HCT116 (cell line): ENCODE data around the gene BRAT1. TPM values are rescaled to one million over a fixed set of nuclear protein-coding genes. Genes with fewer than 3 reads are reported as not detected.
A peak's percentile ranks its signal among the peaks of the same experiment; 100 is the strongest.
"Not testable (repeated sequence)": the region's sequence is repeated elsewhere in the genome, so short reads cannot be mapped to it uniquely, and the experiment has no call there.

ENCODE experiments used
- ATAC-seq: fragments of 200-7000 bp; cut with Tn5 transposase; 2 replicates; pipeline ENCODE4 v1.9.1; 2020; ENCODE audit warnings: mild to moderate bottlenecking, moderate library complexity
- BruUV-seq: library from RNA; stranded (reverse); fragments of 400-500 nt; replicated peaks from 2 replicates; lab custom pipeline; 2021; lab: Mats Ljungman, UMichigan
- CTCF ChIA-PET: fragments of 300-600 bp; sonication (Branson Sonifier 250); formaldehyde crosslinking; loops from one replicate; lab custom pipeline; 2021; ENCODE audit warnings: antibody characterized with exemption; lab: Charles Lee
- POLR2A ChIA-PET: fragments of 300-600, 350-600 bp; sonication (Branson Sonifier 250); formaldehyde crosslinking; loops from one replicate; lab custom pipeline; 2021; ENCODE audit warnings: antibody characterized with exemption; lab: Charles Lee
- RAD21 ChIA-PET, 2 experiments: fragments of 300-600 bp; sonication (Branson Sonifier 250); formaldehyde crosslinking; loops; one replicate each; lab custom pipeline; 2023; ENCODE audit warnings: low total read pairs in 2 of 2; ENCODE audit not compliant: uncharacterized antibody in 2 of 2, unreplicated experiment in 2 of 2, low non-redundant PET in 1 of 2; lab: Charles Lee
- DNase-seq: peaks from one replicate; pipeline ENCODE4 v3.0.0-alpha.2; 2010; ENCODE audit warnings: low read depth, low spot score
- H2AFZ ChIP-seq: fragments of 200-600 bp; shearing (Covaris generic), sonication (generic); 2 replicates; pipeline ENCODE4 v1.6.1; 2017; ENCODE audit warnings: low read depth, mixed run types, mixed read lengths, antibody characterized with exemption, low read length; ENCODE audit not compliant: poor library complexity, severe bottlenecking
- H3K27ac ChIP-seq: 2 replicates; pipeline ENCODE4 v1.5.1; 2012; ENCODE audit warnings: low read depth, low read length
- H3K27me3 ChIP-seq: fragments of 200-600 bp; sonication (generic); 2 replicates; pipeline ENCODE4 v1.6.1; 2016; ENCODE audit warnings: mixed run types, low read length, mixed read lengths; ENCODE audit not compliant: insufficient read depth
- H3K36me3 ChIP-seq, 2 experiments: fragments of 200-500 bp in 1 of 2; fragments of 200-600 bp in 1 of 2; sonication (Bioruptor generic) in 1 of 2; sonication (generic) in 1 of 2; 2 replicates each; pipeline versions ENCODE4 v1.5.1 to v1.6.1; 2014 to 2016; ENCODE audit warnings: low read length in 2 of 2, inconsistent platforms in 1 of 2, mixed read lengths in 1 of 2, mixed run types in 1 of 2; ENCODE audit not compliant: insufficient read depth in 2 of 2, control insufficient read depth in 1 of 2
- H3K4me1 ChIP-seq, 2 experiments: fragments of 200-600 bp in 1 of 2; sonication (generic) in 1 of 2; 2 replicates each; pipeline versions ENCODE4 v1.5.1 to v1.6.1; 2012 to 2017; ENCODE audit warnings: low read length in 2 of 2, inconsistent platforms in 1 of 2, mild to moderate bottlenecking in 1 of 2, mixed read lengths in 1 of 2, mixed run types in 1 of 2, moderate library complexity in 1 of 2; ENCODE audit not compliant: insufficient read depth in 2 of 2, control insufficient read depth in 1 of 2
- H3K4me2 ChIP-seq: fragments of 200-600 bp; sonication (generic); 2 replicates; pipeline ENCODE4 v1.6.1; 2017; ENCODE audit warnings: mixed run types, low read length, mixed read lengths
- H3K4me3 ChIP-seq, 2 experiments: fragments of 200-600 bp in 1 of 2; sonication (generic) in 1 of 2; replicated peaks in 1 of 2; 2 replicates each; pipeline ENCODE4 v1.5.1; 2011 to 2016; ENCODE audit warnings: low read length in 2 of 2, control low read depth in 1 of 2, low read depth in 1 of 2, mild to moderate bottlenecking in 1 of 2, mixed read lengths in 1 of 2, mixed run types in 1 of 2
- H3K79me2 ChIP-seq: fragments of 200-600 bp; sonication (generic); 2 replicates; pipeline ENCODE4 v1.6.1; 2017; ENCODE audit warnings: mild to moderate bottlenecking, mixed run types, low read length, moderate library complexity, mixed read lengths; ENCODE audit not compliant: insufficient read depth
- H3K9ac ChIP-seq: fragments of 200-600 bp; sonication (generic); 2 replicates; pipeline ENCODE4 v1.6.1; 2016; ENCODE audit warnings: low read length, mixed read lengths
- H3K9me2 ChIP-seq: fragments of 200-600 bp; sonication (generic), shearing (Covaris generic); 2 replicates; pipeline ENCODE4 v1.6.1; 2017; ENCODE audit warnings: mixed run types, mild to moderate bottlenecking, moderate library complexity; ENCODE audit not compliant: insufficient read depth
- H3K9me3 ChIP-seq, 2 experiments: fragments of 200-500 bp in 1 of 2; fragments of 200-600 bp in 1 of 2; sonication (Bioruptor generic) in 1 of 2; sonication (generic) in 1 of 2; 2 replicates each; pipeline ENCODE4 v1.6.1; 2014 to 2017; ENCODE audit warnings: low read length in 2 of 2, mixed read lengths in 2 of 2, inconsistent platforms in 1 of 2, low read depth in 1 of 2, mild to moderate bottlenecking in 1 of 2, mixed run types in 1 of 2, moderate library complexity in 1 of 2; ENCODE audit not compliant: control insufficient read depth in 1 of 2, insufficient read depth in 1 of 2
- H4K20me1 ChIP-seq: fragments of 200-600 bp; sonication (generic), shearing (Covaris generic); 2 replicates; pipeline ENCODE4 v1.6.1; 2017; ENCODE audit warnings: mixed run types, mild to moderate bottlenecking, moderate library complexity; ENCODE audit not compliant: insufficient read depth
- EZH2 ChIP-seq: fragments of 200-600 bp; sonication (generic); IDR thresholded peaks from 2 replicates; pipeline ENCODE4 v1.6.1; 2017; ENCODE audit warnings: antibody characterized with exemption, mixed run types
- FOSL1 ChIP-seq: IDR thresholded peaks from 2 replicates; pipeline ENCODE4 v1.6.1; 2012; ENCODE audit warnings: low read depth
- YY1 ChIP-seq: IDR thresholded peaks from 2 replicates; pipeline ENCODE4 v1.6.1; 2011; ENCODE audit warnings: low read length, low read depth, moderate library complexity, mild to moderate bottlenecking; ENCODE audit not compliant: insufficient replicate concordance; ENCODE audit errors: extremely low read depth
- ZFX ChIP-seq: fragments of 450-650 bp; IDR thresholded peaks from 2 replicates; pipeline ENCODE4 v1.6.1; 2017
- intact Hi-C: fragments of 100-400 bp; cut with micrococcal nuclease; formaldehyde crosslinking; loops from 2 replicates; pipeline ENCODE4 v1.10.0; 2022
- total RNA-seq: library from RNA; stranded (reverse); gene quantifications from one replicate; pipeline ENCODE4 v1.2.1, GENCODE V29; 2021; ENCODE audit not compliant: unreplicated experiment
- TF ChIP-seq, protein P1 (sequence below), 3 experiments: fragments of 200-600 bp in 1 of 3; sonication (generic) in 1 of 3; IDR thresholded peaks in 2 of 3; conservative IDR thresholded peaks in 1 of 3; 2 replicates each; pipeline ENCODE4 v1.5.1; 2012 to 2017; ENCODE audit warnings: low read depth in 2 of 3, low read length in 2 of 3, antibody characterized with exemption in 1 of 3, borderline replicate concordance in 1 of 3, control low read depth in 1 of 3, mild to moderate bottlenecking in 1 of 3, mixed read lengths in 1 of 3, mixed run types in 1 of 3, moderate library complexity in 1 of 3; ENCODE audit not compliant: insufficient read depth in 1 of 3

BRAT1 gene
- total RNA-seq, 1 experiment from 2014 or later, result 47.6 TPM

DNA sequence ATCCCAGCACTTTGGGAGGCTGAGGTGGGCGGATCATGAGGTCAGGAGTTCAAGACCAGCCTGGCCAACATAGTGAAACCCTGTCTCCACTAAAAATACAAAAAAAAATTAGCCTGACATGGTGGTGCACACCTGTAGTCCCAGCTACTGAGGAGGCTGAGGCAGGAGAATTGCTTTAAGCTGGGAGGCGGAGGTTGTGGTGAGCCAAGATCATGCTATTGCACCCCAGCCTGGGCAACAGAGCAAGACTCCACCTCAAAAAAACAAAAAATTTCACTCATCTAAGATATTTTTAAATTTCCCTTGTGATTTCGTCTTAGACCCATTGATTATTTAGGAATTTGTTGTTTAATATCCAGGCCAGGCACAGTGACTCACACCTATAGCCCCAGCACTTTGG, 8.6 kb upstream of the BRAT1 start:
- POLR2A ChIA-PET, H3K27ac ChIP-seq, ATAC-seq, H3K4me2 ChIP-seq, H3K9me3 ChIP-seq, H3K36me3 ChIP-seq, RAD21 ChIA-PET, BruUV-seq, H3K9me2 ChIP-seq, DNase-seq, H3K4me3 ChIP-seq, CTCF ChIA-PET, H2AFZ ChIP-seq, H3K9ac ChIP-seq, H4K20me1 ChIP-seq, H3K27me3 ChIP-seq: not testable (repeated sequence)
- H3K79me2 ChIP-seq, result peaks cover 34% of the 10 kb centered on the region
- intact Hi-C loops, result loop anchor here (10.0 kb wide), 1 partner anchor 121 kb away; the partner anchor contains the start of gene AMZ1
- H3K4me1 ChIP-seq, result peaks cover 4 to 13% of the 10 kb centered on the region in 2 experiments; a peak in 3 of 4 replicates

- Histone ChIP-seq H3K9ac (peak overlapping the region; percentile 82), H4K20me1 (no peaks in the 10 kb centered on the region), H3K36me3 (no peaks in the 10 kb centered on the region), H3K4me1 (peaks cover 17 to 38% of the 10 kb centered on the region in 2 experiments), H3K27ac (peak overlapping the region; percentile 94), H3K4me3 (peak overlapping the region; percentile 83 to 85), H3K9me2 (no peaks in the 10 kb centered on the region), H3K9me3 (no peaks in the 10 kb centered on the region), H3K79me2 (peaks cover 36% of the 10 kb centered on the region), H2AFZ (no peak overlapping the region), H3K4me2 (peak overlapping the region; percentile 90), H3K27me3 (no peaks in the 10 kb centered on the region)
- BruUV-seq, result no TSS peak
- ChIA-PET RAD21 (no interaction called here), POLR2A (no interaction called here), CTCF (interaction anchor here (1.5 to 1.6 kb wide), 2 partner anchors 91 to 122 kb away, joined by 3 to 4 read pairs; no protein-coding TSS in a partner anchor)
- ATAC-seq (peak; percentile 5), DNase-seq (no peak)
- intact Hi-C loops, result loop anchor here (5.0 kb wide), 2 partner anchors 37 to 92 kb away; no protein-coding TSS in a partner anchor
- no peak for TF ChIP-seq EZH2
- no peak for TF ChIP-seq YY1
- TF ChIP-seq ZFX, result peak; percentile 94
- TF ChIP-seq, protein P1, sequence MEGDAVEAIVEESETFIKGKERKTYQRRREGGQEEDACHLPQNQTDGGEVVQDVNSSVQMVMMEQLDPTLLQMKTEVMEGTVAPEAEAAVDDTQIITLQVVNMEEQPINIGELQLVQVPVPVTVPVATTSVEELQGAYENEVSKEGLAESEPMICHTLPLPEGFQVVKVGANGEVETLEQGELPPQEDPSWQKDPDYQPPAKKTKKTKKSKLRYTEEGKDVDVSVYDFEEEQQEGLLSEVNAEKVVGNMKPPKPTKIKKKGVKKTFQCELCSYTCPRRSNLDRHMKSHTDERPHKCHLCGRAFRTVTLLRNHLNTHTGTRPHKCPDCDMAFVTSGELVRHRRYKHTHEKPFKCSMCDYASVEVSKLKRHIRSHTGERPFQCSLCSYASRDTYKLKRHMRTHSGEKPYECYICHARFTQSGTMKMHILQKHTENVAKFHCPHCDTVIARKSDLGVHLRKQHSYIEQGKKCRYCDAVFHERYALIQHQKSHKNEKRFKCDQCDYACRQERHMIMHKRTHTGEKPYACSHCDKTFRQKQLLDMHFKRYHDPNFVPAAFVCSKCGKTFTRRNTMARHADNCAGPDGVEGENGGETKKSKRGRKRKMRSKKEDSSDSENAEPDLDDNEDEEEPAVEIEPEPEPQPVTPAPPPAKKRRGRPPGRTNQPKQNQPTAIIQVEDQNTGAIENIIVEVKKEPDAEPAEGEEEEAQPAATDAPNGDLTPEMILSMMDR (IDR thresholded peaks at IDR 0.05 in 2 of 3, conservative IDR thresholded peaks at IDR 0.05 in 1 of 3; ENCODE audit: borderline replicate concordance in 1 of 3, insufficient read depth in 1 of 3, low read depth in 2 of 3, low read length in 2 of 3), result no peak
- no peak for TF ChIP-seq FOSL1
These were observed 4.1 kb upstream of the BRAT1 start for GRCh38 chr7:2559283-2559950.
